Lower leg skin (tissue), 4 donors: ENCODE data around the gene RPL27. TPM values are rescaled to one million over a fixed set of nuclear protein-coding genes. Genes with fewer than 3 reads are reported as not detected.

Experiments used
- total RNA-seq, 4 donors: library from RNA; depleted of rRNA; stranded (reverse); fragments of >200 nt; gene quantifications; one replicate each; pipeline ENCODE4 v1.1.0, GENCODE V29; 2016

The RPL27 gene
- total RNA-seq, 4 donors from 2014 or later: 1,091 to 1,783 (median 1,434) TPM

Other genes starting within 250 kb of the RPL27 start
- 10 to 100 TPM in 3 of 4 donors, 1 to 10 TPM in 1; 9.6 to 34.2 (median 12.0) TPM for gene RAMP2, start 237.2 kb upstream of the RPL27 start, total RNA-seq
- gene VPS25, start 225.0 kb upstream of the RPL27 start, total RNA-seq: 10 to 100 TPM; 39.2 to 79.8 (median 61.0) TPM
- 1 to 10 TPM in 1 of 4 donors, under 1 TPM in 1, not detected in 2; 0.62 to 1.0 TPM for gene WNK4, start 217.8 kb upstream of the RPL27 start, total RNA-seq
- gene COA3, start 199.7 kb upstream of the RPL27 start, total RNA-seq: 10 to 100 TPM; 40.7 to 64.0 (median 61.1) TPM
- 1 to 10 TPM in 1 of 4 donors, under 1 TPM in 1, not detected in 2; 0.17 to 1.4 TPM for gene CNTD1, start 199.6 kb upstream of the RPL27 start, total RNA-seq
- 100 to 1,000 TPM in 2 of 4 donors, 10 to 100 TPM in 2; 70.7 to 113 (median 93.0) TPM for gene BECN1, start 174.1 kb upstream of the RPL27 start, total RNA-seq
- 10 to 100 TPM; 56.2 to 82.0 (median 75.1) TPM for gene PSME3, start 165.0 kb upstream of the RPL27 start, total RNA-seq
- gene AOC2, start 153.8 kb upstream of the RPL27 start, total RNA-seq: 1 to 10 TPM in 3 of 4 donors, under 1 TPM in 1; 0.52 to 2.4 (median 1.2) TPM
- gene AOC3, start 147.2 kb upstream of the RPL27 start, total RNA-seq: 10 to 100 TPM in 1 of 4 donors, 1 to 10 TPM in 3; 4.7 to 11.2 (median 8.1) TPM
- not detected for gene G6PC1, start 97.6 kb upstream of the RPL27 start, total RNA-seq
- gene AARSD1, start 34.0 kb upstream of the RPL27 start, total RNA-seq: 10 to 100 TPM; 10.3 to 21.7 (median 17.2) TPM
- 1 to 10 TPM in 1 of 4 donors, under 1 TPM in 1, not detected in 2; 0.19 to 1.8 TPM for gene PTGES3L, start 18.3 kb upstream of the RPL27 start, total RNA-seq
- 10 to 100 TPM; 12.6 to 16.0 (median 13.0) TPM for gene RUNDC1, start 17.9 kb upstream of the RPL27 start, total RNA-seq
- gene IFI35, start 8.4 kb downstream of the RPL27 start, total RNA-seq: 10 to 100 TPM in 3 of 4 donors, 1 to 10 TPM in 1; 7.6 to 18.5 (median 16.9) TPM
- gene VAT1, start 24.0 kb downstream of the RPL27 start, total RNA-seq: 100 to 1,000 TPM; 209 to 329 (median 254) TPM
- gene RND2, start 26.8 kb downstream of the RPL27 start, total RNA-seq: 1 to 10 TPM in 2 of 4 donors, under 1 TPM in 2; 0.65 to 2.7 (median 1.0) TPM
- gene BRCA1, start 126.9 kb downstream of the RPL27 start, total RNA-seq: 1 to 10 TPM; 4.5 to 7.6 (median 5.8) TPM
- gene NBR1, start 172.8 kb downstream of the RPL27 start, total RNA-seq: 100 to 1,000 TPM in 1 of 4 donors, 10 to 100 TPM in 3; 84.3 to 101 (median 91.4) TPM
- gene TMEM106A, start 213.5 kb downstream of the RPL27 start, total RNA-seq: 1 to 10 TPM in 3 of 4 donors, under 1 TPM in 1; 0.57 to 4.6 (median 1.4) TPM
- gene CCDC200, start 230.2 kb downstream of the RPL27 start, total RNA-seq: not detected
- not detected for gene RNU2-1, start 235.6 kb downstream of the RPL27 start, total RNA-seq